SK-N-MC (cell line): ENCODE measurements around the gene TSEN2.

Experiments used
- DNase-seq: peaks from one replicate; pipeline ENCODE4 v3.0.0-alpha.2; 2011; ENCODE audit warnings: low read depth, low spot score
- H3K27ac ChIP-seq: fragments of 200-600 bp; sonication (generic); 2 replicates; pipeline ENCODE4 v1.5.1; 2016; ENCODE audit warnings: mixed run types
- H3K36me3 ChIP-seq: fragments of 200-600 bp; sonication (generic); 2 replicates; pipeline ENCODE4 v1.6.1; 2017; ENCODE audit warnings: antibody characterized with exemption, low read length, mixed read lengths; ENCODE audit not compliant: insufficient read depth
- H3K4me3 ChIP-seq: fragments of 200-600 bp; sonication (generic); 2 replicates; pipeline ENCODE4 v1.5.1; 2016
- H3K9ac ChIP-seq: fragments of 200-600 bp; sonication (generic); 2 replicates; pipeline ENCODE4 v1.8.0; 2017; ENCODE audit warnings: mixed run types, mixed read lengths; ENCODE audit not compliant: insufficient read length
- H3K9me3 ChIP-seq: fragments of 200-600 bp; sonication (generic); 2 replicates; pipeline ENCODE4 v1.6.1; 2017; ENCODE audit warnings: low read depth, mild to moderate bottlenecking, antibody characterized with exemption, low read length, moderate library complexity, mixed read lengths
- EZH2 ChIP-seq: fragments of 200-600 bp; sonication (generic); IDR thresholded peaks from one replicate; pipeline ENCODE4 v1.6.1; 2017; ENCODE audit warnings: antibody characterized with exemption
- FOXP2 ChIP-seq: optimal IDR thresholded peaks from 2 replicates; pipeline ENCODE3; 2011; ENCODE audit warnings: mild to moderate bottlenecking, moderate library complexity; ENCODE audit not compliant: insufficient read depth; ENCODE audit errors: extremely low read length, control extremely low read depth
- POLR2AphosphoS5 ChIP-seq: IDR thresholded peaks from 2 replicates; pipeline ENCODE4 v1.6.1; 2012; ENCODE audit warnings: mild to moderate bottlenecking, low read depth, low read length, borderline replicate concordance

The TSEN2 gene

GRCh38 chr3:12501360-12502020 is 17.2 kb downstream of the TSEN2 start:
- no peak overlapping the region for H3K9ac ChIP-seq
- H3K9me3 ChIP-seq, result no peaks in the 10 kb centered on the region
- no peak for DNase-seq
- peaks cover 8% of the 10 kb centered on the region; the same call in 1 of the 2 replicates for H3K36me3 ChIP-seq
- no peak overlapping the region for H3K27ac ChIP-seq
- TF ChIP-seq FOXP2 (no peak), POLR2AphosphoS5 (no peak), EZH2 (no peak)
- H3K4me3 ChIP-seq, result no peak overlapping the region

- Histone ChIP-seq H3K9ac (no peak overlapping the region), H3K4me3 (no peak overlapping the region), H3K9me3 (no peaks in the 10 kb centered on the region), H3K36me3 (peaks cover 8% of the 10 kb centered on the region; the same call in 1 of the 2 replicates), H3K27ac (no peak overlapping the region)
- no peak for DNase-seq
- TF ChIP-seq POLR2AphosphoS5, result no peak
- TF ChIP-seq EZH2, result no peak
- TF ChIP-seq FOXP2, result no peak
Observed at GRCh38 chr3:12503126-12503957, 19.1 kb downstream of the TSEN2 start.

DNA sequence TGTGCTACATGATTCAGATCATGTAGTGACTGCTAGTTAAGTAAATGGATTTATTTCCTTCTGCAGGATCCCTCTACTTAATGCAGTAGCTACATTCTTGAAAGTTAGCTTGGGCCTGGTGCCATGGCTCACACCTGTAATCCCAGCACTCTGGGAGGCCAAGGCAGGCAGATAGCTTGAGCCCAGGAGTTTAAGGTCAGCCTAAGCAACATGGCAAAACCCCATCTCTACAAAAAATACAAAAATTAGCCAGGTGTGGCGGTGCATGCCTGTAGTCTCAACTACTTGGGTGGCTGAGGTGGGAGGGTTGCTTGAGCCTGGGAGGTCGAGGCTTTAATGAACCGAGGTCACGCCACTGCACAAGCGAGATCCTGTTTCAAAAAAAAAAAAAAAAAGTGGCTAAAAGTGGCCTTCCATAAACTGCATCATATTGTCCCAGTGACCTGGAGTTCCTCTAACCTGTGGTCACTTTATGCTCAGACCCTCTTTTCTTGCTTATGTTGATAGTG is 22.0 kb downstream of the TSEN2 start:
- H3K9me3 ChIP-seq, result no peaks in the 10 kb centered on the region
- H3K36me3 ChIP-seq, result peaks cover 2% of the 10 kb centered on the region; the same call in 1 of the 2 replicates
- H3K9ac ChIP-seq, result no peak overlapping the region
- TF ChIP-seq FOXP2, result no peak
- TF ChIP-seq POLR2AphosphoS5, result no peak
- no peak for TF ChIP-seq EZH2
- no peak overlapping the region for H3K27ac ChIP-seq
- DNase-seq, result no peak
- H3K4me3 ChIP-seq, result no peak overlapping the region

DNA sequence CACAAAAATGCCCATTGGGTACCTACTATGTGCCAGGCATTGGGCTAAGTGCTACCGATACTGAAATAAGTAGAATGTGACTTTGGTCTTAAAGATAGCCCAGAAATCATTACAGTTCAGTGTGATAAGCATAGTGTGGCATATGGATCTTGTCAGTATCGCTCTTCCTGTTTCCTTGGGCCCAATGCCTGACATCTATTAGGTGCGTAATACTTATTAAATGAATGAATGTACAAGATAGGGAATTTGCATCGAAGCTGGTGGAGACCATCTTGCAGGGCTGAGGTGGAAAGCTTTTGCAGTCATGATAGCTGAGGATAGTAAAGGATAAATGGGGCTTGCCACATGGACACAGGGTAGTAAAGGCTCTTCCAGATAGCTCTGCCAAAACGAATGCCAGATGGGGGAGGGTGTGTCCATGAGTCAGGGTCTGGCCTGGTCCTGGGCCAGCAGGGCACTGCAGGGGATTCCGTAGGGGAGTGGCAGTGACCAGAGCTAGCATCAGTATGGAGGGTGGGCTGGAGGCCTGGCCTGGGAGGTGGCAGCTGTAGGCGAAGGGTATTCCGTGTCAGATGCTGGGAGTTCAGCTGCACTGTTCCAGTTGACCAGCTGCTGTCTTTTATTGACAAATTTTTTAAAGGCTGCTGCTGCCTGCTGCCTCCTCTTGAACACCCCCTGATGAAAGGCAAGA is 23.5 kb downstream of the TSEN2 start:
- H3K9me3 ChIP-seq, result no peaks in the 10 kb centered on the region
- no peak for DNase-seq
- no peak overlapping the region for H3K9ac ChIP-seq
- H3K36me3 ChIP-seq, result no peaks in the 10 kb centered on the region; the same call in 1 of the 2 replicates
- no peak overlapping the region for H3K4me3 ChIP-seq
- H3K27ac ChIP-seq, result no peak overlapping the region
- TF ChIP-seq POLR2AphosphoS5 (no peak), FOXP2 (no peak), EZH2 (no peak)

DNA sequence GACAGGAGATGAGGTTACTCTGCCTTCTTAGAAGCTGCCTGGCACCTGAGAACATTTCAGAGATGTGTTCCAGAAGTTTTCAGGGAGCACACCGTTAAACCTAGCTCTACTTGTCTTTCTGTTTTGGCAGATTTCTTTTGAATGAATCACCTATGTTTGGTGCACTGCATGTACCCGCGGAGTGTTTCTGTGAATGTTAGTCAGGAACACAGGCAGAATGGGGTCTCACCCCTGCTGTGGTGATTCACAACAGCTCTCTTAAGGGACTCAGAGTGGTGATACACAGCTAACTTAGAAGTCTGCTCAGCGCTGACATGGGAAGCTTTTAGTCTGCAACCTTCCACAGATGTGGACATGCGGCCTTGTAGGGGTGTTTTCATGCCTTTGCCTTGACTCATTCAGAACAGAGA is 24.0 kb downstream of the TSEN2 start:
- no peak for DNase-seq
- Histone ChIP-seq H3K9ac (no peak overlapping the region), H3K4me3 (no peak overlapping the region), H3K9me3 (no peaks in the 10 kb centered on the region), H3K36me3 (no peaks in the 10 kb centered on the region; the same call in 1 of the 2 replicates), H3K27ac (no peak overlapping the region)
- no peak for TF ChIP-seq EZH2

GRCh38 chr3:12509466-12509865 is 25.2 kb downstream of the TSEN2 start:
- H3K9ac ChIP-seq, result no peak overlapping the region
- no peaks in the 10 kb centered on the region; the same call in 1 of the 2 replicates for H3K36me3 ChIP-seq
- TF ChIP-seq EZH2 (no peak), POLR2AphosphoS5 (no peak), FOXP2 (no peak)
- no peaks in the 10 kb centered on the region for H3K9me3 ChIP-seq
- no peak overlapping the region for H3K27ac ChIP-seq
- H3K4me3 ChIP-seq, result no peak overlapping the region
- DNase-seq, result no peak

GRCh38 chr3:12512534-12513118 is 28.3 kb downstream of the TSEN2 start:
- Histone ChIP-seq H3K4me3 (no peak overlapping the region), H3K9me3 (no peaks in the 10 kb centered on the region), H3K9ac (no peak overlapping the region), H3K27ac (no peak overlapping the region), H3K36me3 (no peaks in the 10 kb centered on the region; the same call in 1 of the 2 replicates)
- TF ChIP-seq EZH2, result no peak
- no peak for TF ChIP-seq FOXP2
- no peak for TF ChIP-seq POLR2AphosphoS5
- DNase-seq, result no peak
